ENCODE results near the gene DIPK1A.
A peak's percentile ranks its signal among the peaks of the same experiment; 100 is the strongest.

DIPK1A gene

DNA sequence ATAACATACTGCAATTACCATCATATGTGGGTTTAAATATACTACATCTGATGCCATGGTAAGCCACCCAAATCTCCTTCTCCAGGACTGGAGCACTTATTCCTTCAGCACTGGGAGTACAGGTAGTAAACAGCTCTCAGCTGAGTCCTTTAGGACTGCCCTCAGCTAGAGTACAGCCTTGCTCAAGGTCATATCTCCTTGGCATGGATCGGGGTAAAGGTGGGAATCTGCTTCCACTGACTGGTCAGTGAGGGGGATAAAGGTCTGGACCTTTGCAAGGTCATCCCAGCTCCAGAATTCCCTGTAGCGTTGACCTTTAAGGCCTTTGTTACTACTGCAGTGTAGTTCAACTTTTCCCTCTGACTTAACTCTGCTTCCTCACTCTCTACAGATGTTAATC is 90.7 kb downstream of the DIPK1A start:
- no peak for DNase-seq

DNA sequence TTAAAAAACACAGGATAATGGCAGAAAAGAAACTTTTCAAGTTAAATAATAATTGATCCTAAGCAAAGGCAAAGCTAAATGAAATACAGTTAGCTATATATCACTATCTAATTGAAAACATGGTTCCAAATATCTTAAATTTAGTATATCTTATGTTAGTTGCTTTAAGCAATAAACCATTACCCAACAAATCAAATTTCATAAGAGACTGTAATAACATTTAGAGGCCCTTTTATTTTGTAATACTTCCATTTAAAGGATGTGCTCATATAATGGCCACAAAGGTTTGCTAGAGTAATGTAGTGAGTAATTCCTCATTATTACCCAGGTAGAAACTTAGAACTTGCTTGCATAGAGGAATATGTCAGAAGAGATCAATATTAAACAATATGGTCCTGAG is 97.1 kb downstream of the DIPK1A start:
- no peak for DNase-seq

DNA sequence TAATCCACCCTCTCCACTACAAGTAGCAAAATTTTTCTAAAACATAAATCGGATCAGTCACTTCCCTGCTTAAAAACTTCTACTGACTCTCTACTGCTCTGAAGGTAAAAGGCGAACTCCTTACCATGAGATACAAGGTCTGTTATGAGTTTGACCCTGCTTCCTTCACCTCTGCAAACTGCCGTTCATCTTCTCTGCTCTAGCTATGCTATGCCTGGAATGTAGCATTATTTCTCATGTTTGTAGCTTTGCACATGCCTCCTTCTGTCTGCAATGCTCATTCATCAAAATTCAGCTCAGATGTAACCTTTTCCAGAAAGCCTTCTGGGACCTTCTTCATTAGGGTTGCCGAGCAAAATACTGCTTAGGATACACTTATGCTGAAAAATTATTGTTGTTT is 98.7 kb downstream of the DIPK1A start:
- DNase-seq: no peak

DNA sequence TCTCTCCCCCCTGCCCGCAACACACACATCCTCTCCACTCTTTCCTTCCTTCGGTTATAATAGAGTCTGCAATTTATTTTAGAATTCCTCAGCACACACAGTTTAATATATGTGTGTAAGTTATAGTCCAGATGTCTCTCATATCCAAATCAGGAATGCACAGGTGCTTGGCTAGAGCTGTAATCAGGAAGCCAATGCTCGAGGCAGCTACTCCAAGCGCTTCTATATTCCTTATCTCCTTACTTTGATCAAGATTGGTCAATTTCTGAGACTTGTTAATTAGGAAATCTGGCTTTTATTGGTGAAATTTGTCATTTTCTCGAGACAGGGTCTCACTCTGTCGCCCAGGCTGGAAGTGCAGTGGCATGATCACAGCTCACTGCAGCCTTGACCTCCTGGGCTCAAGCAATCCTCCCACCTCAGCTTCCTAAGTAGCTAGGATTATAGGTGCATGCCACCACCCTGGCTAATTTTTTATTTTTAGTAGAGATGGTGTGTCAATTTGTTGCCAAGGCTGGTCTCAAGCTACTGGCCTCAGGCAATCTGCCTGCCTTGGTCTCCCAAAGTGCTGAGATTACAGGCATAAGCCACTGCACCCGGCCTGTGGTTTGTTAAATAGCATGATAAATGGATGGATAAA is 101.7 kb downstream of the DIPK1A start:
- no peak for DNase-seq

DNA sequence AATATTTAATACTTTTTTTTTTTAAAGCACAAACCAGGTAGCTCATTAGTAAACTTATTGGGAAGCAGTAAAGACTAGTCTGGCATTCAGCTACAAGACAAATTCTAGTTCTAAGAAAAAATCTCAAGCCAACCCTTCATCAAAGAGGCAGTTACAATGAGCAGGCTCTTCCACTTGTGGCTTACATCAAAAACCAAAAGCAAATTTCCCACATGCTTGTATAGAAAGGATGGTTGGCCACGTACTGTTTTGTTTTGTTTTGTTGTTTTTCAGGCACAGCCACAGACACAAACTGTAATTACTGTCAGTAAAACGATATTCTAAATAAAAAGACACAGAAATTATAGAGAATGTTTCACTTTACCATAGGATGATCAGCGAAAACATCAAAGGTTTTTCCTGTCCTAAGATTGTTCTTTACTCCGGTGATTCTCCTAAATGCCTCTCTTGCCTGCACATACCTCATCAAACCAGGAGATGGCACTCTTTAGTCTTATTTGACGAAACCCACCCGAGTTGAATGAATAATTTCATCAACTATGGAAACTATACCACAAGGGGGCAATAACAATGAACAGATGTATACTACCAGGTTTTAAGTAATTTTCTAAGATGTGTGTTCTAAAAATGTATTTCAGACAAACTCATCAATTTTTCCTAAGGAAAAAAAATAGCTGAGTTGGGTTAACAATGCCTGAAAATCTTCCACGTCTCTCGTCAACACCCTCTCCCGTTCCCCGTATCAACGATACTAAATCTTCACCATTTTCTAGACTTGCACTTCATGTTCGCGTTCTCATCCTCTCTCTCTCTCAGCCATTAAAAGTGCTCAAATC is 102.5 kb downstream of the DIPK1A start:
- DNase-seq: peak; percentile 94

DNA sequence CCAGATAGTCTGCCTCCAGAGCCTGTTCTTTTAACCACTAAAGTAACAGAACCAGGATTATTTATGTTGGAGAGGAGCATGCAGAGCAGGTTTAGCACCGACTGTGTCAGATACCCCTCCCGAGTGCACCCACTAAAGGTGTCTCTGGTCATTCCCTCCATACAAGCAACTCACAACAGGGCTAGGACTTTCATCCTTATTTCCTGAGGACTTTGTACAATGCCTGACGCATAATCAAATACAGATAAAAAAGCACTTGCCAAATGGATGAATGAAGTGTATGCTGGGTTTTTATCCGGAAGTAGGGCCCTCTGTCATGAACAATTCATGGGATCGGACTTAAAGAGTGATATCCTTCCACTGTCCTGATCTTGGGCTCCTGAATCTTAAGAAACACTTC is 103.4 kb downstream of the DIPK1A start:
- no peak for DNase-seq

DNA sequence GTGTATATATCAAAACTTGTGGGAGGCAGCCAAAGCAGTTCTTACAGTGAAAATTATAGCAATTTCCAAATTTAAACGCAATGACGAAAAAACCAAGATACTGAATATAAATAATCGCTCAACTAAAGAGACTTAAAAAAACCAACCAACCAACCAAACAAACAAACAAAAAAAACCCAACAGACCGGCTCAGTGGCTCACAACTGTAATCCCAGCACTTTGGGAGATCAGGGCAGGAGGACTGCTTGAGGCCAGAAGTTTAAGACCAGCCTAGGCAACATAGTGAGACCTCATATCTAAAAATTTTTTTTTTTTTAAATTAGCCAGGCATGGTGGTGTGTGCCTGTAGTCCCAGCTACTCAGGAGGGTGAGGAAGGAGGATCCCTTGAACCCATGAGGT is 106.0 kb downstream of the DIPK1A start:
- DNase-seq: no peak

DNA sequence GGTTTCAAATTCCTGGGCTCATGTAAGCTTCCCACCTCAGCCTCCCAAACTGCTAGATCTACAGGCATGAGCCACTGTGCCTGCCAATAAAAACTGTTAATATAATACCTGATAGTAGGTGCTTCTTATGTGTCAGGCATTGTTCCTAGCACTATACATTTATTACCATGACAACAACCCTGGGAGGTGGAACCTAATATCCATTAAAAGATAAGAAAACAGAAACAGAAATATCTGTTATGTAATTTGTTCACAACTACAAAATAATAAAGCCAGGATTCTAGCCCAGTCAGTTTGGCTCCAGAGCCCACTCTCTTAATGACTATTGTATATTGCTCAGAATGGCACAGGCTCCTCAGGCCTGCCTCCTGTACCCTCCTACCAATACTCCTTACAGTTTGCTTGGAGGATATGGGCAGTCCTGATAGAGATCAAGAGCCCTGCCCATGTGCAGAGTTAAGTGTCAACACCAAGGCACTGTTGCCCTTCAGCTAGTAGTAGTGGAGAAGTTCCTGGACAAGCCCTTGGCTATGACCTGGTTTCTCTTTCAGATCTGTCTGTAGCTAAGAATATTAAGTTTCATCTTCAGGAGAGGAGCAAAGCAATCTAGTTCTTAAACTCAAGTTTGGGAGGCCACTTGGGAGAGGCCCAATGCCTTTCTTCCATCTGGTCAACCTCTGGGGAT is 107.0 kb downstream of the DIPK1A start:
- DNase-seq: no peak

DNA sequence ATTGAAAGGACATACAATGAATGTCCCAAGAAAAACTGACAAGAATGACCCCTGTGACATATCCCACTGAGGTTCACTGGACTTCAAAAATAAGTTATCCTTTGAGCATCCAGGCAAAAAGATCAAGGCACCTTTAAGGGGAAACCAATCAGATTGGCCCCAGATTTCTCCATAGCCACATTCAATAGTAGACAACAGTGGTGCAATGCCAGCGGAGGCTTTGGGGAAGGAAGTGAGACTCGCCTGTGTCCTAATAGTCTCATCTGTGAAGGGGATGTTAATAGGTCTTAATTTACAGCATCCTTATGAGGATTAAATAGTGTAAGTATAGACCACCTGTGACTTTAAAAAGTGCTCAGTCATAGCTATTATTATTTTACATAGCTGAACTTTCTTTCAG is 108.0 kb downstream of the DIPK1A start:
- DNase-seq: no peak

DNA sequence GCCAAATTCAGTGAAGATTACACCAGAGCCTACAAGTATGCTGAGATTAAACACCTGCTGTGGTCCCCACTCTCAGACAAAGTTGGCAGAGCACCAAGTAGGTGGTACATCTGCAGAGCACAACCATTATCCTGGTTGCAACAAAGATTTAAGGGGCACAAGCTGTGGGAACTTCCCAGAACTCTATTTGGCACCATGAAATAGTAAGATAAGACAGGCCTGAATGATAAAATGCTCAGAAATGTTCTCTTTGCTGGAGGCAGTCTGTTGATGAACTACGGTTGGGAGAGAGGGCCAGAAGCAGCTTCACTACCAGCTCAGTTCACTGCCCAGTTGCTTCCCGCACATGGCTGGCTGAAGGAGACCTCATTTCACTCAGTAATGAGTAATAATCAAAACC is 109.5 kb downstream of the DIPK1A start:
- DNase-seq: peak; percentile 7

DNA sequence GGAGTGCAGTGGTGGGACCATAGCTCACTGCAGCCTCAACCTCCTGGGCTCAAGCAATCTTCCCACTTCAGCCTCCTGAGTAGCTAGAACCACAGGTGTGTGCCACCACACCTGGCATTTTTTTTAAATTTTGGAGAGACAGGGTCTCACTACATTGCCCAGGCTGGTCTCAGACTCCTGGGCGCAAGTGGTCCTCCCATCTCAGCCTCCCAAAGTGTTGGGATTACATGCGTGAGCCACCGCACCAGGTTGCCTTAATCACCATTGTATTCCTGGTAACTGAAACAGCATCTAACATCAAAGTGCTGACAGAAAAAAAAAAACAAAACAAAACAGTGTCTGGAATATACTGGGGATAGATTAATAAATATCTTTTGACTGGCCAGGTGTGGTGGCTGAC is 111.2 kb downstream of the DIPK1A start:
- no peak for DNase-seq

DNA sequence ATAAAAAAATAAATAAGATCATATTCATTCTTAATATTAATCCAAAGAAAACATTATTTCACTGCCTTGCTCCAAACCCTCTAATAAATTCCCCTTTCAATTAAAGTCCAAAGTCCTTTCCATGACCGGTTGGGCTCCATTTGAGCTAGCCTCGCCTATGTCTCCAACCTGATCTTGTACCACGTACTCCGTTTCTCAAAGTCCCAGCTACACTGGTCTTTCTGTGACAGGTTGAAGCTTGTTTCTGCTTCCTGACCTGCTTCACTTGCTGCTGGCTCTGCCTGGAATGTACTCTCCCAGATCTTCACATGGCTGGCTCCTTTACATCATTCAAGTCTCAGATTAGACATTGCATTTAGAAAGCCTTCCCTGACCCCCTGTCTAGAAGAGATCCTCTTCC is 113.1 kb downstream of the DIPK1A start:
- no peak for DNase-seq

DNA sequence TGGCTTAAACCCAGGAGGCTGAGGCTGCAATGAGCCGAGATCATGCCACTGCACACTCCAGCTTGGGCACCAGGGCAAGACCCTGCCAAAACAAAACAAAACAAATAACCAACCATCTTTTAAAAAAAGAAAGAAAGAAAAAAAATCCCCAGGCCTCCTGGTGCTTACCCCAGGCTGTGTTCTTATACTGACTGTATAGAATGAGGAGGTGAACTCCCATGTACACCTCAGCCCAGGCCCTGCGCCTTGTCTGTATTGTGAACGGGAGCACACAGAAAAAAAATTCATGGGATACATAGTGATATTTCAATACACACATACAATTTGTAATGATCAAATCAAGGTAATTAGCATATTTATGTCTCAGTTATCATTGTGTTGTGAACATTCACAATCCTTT is 115.4 kb downstream of the DIPK1A start:
- DNase-seq: no peak

DNA sequence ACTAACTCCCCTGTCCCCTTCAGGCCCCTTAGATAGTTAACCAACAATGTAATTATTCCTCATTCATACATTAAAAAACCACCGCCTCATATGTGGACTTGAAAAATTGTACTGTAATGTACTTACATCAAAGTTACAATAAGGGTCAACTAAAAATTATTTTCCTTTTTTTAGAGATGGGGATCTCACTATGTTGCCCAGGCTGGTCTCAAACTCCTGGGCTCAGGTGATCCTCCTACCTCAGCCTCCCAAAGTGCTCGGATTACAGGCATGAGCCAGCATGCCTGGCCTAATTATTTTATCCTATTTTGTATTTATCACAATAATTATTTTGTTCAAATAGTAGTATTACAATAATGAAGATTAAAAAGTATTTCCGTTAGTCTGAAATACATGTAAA is 116.8 kb downstream of the DIPK1A start:
- no peak for DNase-seq

DNA sequence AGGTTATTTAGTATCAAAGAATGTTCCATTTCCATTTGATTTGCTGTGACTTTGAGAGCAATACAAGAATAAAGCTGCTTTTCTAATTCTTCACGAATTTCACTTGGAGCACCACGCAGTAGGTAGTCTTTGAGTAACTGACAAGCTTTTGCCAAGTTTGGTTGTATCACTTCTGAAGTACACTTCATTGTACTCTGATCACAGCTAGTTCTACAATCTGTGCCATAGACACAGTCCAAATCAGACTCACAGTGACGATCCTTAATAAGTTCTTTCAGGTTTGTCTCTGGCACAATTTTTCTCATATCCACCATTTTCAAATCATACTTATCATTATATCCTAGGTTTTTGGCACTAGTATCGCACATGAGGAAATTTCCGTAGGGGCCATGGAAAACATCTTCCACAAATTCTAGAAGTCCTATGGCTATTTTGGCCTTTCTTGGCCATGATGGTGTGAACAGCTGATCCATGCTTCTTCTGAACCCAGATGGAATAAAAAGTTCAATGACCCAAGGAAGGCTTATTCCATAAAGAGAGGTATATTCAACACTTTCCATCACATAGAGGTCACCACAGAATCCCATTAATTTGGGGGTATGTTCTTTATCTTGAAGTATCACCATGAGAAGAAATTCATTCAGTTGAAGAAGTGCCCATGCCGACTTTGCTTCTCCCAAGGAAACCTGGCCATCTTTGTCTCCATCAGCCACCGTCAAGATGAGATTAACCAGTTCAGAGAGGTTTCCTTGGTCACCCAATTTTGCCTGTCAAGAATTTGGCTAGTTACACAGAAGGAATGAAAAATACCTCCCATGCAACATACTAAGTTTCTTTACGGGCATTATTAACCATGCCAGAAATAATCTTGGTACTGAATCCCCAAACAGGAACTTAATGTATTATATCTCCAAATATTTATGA is 117.6 kb downstream of the DIPK1A start:
- no peak for DNase-seq

DNA sequence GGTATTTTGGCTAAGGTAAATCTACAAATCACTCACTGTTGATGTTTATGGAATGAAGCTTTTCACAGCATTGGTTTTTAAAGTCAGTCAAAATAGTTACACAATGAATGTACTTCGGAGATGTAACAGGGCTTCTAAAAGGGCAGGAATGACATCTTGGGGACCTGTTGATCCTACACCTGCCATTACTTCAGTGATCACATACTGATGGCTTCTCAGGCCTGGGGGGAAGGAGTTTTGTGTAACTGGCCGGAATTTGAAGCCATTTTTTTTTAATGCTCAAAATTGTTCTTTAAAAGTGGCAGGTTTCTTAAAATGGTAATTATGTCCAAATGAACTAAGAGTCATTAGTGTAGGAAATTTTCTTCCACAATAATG is 118.2 kb downstream of the DIPK1A start:
- no peak for DNase-seq

DNA sequence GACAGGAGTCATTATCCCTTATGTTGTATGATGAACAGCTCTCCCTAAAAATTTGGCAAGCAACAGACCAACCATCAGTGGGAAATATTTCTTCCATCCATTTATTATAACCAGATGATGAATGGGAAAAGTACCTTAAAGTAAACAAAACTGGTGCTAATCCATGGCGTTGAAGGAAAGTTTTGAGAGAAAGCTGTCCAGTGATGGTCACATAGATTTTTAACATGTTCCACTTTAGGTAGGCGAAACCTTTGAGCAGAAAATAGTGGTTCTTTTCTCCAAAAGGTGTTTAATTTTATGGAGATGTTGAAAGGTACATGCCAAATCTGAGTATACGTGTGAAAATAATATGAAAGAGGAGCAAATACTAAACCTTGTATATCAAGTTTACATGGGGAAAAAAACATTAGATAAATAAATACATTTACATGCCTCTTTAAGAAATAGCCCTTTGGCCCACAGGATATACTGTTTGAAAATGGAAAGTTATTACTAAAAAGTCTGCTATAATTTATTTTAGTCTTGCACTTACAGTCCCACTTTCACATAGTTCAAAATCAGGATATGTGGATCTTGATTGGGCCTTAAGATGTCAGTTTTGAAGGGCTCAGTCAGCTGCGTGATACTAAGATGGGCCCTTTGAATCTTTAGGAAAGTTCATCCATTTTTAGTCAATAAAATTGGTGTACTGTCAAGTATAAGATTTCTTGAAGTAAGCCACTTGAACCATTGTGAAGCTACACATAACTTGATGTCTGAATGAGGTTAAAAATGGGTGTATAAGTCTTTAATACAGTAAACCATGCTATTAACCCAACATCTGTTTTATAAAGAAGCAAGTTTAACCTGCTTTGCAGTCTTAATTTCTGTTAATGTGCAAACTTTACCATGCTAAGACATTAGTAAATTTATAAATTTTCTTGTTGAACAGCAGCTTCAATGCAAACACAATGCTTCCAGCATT is 118.9 kb downstream of the DIPK1A start:
- DNase-seq: no peak

DNA sequence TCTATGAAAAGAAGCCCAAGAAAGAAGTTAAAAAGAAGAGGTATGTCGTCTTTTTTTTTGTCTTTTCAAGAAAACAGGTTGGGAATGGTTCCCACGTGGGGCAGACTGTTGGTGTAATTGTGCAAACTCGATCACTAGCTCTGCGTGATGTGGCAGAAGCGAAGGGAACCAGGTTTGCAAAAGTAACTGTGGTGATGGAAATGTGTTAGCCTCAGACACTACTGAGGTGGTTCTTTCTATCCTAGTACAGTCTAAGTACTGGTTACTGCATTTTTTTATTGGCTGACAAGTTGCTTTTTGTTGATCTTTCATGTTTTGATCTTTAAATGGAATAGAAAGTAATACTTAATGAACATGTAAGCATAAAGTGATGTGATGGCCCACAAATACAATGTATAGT is 120.7 kb downstream of the DIPK1A start:
- no peak for DNase-seq

DNA sequence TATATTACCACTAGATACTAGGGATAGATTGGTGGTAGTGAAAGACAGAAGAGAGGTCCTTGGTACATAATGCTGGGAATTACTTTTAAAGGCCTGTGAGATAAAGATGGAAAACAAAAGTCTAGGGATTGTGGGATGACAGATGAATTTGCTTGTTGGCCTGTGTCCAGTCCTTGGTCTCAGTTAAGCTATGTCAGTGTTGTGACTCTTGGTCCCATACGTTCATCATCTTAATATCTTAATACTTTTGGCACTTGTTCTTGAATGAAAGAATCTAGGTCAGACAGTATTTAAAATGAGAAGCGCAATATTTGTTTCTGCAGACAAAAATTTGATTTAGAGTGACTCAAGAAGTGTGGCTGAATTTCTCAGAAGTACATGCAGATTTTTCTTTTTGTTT is 121.8 kb downstream of the DIPK1A start:
- no peak for DNase-seq

DNA sequence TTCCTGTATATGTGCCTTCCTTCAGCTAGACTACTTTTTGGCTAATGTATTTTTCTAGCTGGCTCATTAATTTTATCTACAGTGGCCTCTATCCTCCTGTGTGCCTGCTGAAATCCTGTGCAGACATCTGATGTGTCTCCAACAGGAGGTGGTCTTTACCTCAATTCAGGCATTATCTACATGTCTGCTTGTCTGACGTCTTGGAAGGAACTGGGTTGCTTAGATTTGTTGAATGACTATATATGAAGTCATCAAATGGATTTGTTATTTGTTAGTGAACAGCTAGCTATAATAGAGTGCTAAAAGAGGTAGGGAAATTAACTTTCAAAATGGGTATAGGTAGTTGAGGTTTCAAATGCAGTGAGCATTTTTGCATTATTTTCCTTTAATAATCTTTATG is 122.7 kb downstream of the DIPK1A start:
- no peak for DNase-seq

DNA sequence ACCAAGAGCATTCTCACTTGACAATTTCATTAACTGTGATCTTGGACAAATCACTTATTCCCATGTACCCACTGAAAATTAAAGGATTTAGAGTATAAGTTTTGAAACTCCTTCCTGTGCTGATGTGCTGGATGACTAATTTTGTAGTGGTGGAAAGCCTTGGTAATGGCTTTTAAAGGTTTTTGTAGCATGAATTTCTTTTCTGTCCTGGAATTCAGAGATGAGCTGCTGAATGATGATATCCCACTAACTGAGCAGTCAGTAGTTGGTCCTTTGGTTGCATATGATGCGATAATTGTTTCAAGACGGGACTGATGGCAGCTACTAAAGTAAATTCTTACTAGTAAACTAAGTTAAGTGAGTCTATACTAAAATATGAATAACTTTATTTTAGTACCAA is 124.2 kb downstream of the DIPK1A start:
- DNase-seq: no peak

DNA sequence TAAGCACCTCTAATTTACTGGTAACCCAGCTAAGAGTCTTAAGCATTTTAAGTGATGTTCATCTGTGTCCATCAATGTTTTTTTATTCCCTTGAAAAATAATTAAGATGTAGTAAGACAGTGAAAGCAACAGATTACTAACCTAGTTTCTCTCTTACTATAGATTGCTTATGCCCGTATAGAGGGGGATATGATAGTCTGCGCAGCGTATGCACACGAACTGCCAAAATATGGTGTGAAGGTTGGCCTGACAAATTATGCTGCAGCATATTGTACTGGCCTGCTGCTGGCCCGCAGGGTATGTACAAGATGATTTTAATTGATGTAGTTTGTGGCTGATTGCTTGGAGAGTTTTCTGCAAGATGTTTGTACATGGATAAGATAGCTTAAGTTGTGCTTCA is 126.6 kb downstream of the DIPK1A start:
- no peak for DNase-seq

All from NCI-H2029 treated with DMSO at 0.1 percent for 48 hours (cell line).